Panc1 (cell line): ENCODE results near the gene F8A2.
"Not testable (repeated sequence)": the region's sequence is repeated elsewhere in the genome, so short reads cannot be mapped to it uniquely, and the experiment has no call there.

Experiments used
- CTCF ChIP-seq: fragments of 450-650 bp; IDR thresholded peaks from 2 replicates; pipeline ENCODE4 v1.5.1; 2017; ENCODE audit warnings: mild to moderate bottlenecking
- POLR2AphosphoS5 ChIP-seq: IDR thresholded peaks from 2 replicates; pipeline ENCODE4 v1.6.1; 2012; ENCODE audit warnings: mild to moderate bottlenecking, low read depth, low read length, moderate library complexity
- REST ChIP-seq, 2 experiments: IDR thresholded peaks; 2 replicates each; pipeline ENCODE4 v1.6.1; 2011 to 2012; ENCODE audit warnings: low read depth in 2 of 2, control low read depth in 1 of 2, low read length in 1 of 2, mild to moderate bottlenecking in 1 of 2, moderate library complexity in 1 of 2; ENCODE audit not compliant: insufficient read depth in 1 of 2

DNA sequence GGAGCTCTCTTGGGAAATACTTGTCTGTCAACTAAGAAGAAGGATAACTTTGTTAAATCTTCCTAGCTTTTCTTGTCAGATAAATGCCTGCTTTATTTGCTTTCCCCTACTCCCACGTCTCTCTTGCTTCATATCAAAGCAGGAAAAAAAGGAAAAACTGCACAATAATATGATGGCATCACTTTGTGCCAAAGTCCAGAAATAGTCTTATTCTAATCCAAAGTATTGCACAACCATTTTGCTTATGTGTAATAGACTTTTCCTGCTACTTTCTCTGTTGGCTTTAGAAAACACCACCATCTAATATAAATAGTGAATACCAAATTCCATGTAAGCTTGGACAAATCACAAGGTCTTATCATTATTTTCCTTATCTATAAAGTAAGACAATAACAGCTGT lies 36.2 kb upstream of the F8A2 start:
- not testable (repeated sequence) for TF ChIP-seq CTCF; POLR2AphosphoS5; REST (IDR thresholded peaks at IDR 0.05; ENCODE audit: insufficient read depth in 1 of 2, low read depth in 2 of 2, low read length in 1 of 2)
